ENCODE results near the gene EXOC2. TPM values are rescaled to one million over a fixed set of nuclear protein-coding genes. Genes with fewer than 3 reads are reported as not detected.
"Not testable (repeated sequence)": the region's sequence is repeated elsewhere in the genome, so short reads cannot be mapped to it uniquely, and the experiment has no call there.

The EXOC2 gene
- total RNA-seq, 3 donors from 2014 or later (not counting 1 experiment from before 2014, with no cell fraction given): 22.1 to 30.8 (median 26.5) TPM

DNA sequence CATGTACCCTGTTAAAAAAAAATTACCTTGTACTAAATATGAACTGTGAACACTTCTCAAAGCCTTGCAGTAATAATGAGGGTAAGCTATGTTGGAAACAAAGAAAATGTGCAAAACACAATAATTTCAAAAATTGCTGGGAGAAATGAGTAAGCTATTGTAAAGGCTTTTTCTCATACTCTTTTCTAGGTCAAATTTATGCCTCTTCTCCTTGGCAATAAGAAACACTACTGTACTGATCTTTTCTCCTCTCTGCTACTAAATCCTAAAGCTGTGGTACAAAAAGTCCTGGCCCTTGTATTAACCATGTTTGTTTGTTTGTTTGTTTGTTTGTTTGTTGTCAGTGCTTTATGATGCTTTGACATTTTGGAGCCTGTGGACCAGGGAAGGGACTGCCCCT, 18.5 kb downstream of the EXOC2 start:
- H3K9me3 Mint-ChIP-seq: no peaks in the 10 kb centered on the region
- no peak overlapping the region for H3K27ac ChIP-seq (ENCODE audit: low read length)
- no peak for TF ChIP-seq CTCF (IDR thresholded peaks at IDR 0.05)
- no peaks in the 10 kb centered on the region for H3K27me3 Mint-ChIP-seq (ENCODE audit: low read depth in 2 of 2)
- intact Hi-C loops (cut with micrococcal nuclease): no loop called here
- H3K36me3 Mint-ChIP-seq: no peaks in the 10 kb centered on the region
- H3K4me3 ChIP-seq (ENCODE audit: low read length): no peak overlapping the region
- peak overlapping the region in 1 of 2 donors; percentile 25 for H3K27ac Mint-ChIP-seq
- no peaks in the 10 kb centered on the region for H3K4me1 ChIP-seq (ENCODE audit: control insufficient read depth, insufficient read depth, low read length)
- no peaks in the 10 kb centered on the region for H3K9me3 ChIP-seq (ENCODE audit: control insufficient read depth, insufficient read depth, low read length)
- H3K27me3 ChIP-seq (ENCODE audit: control insufficient read depth, insufficient read depth, low read length): no peaks in the 10 kb centered on the region
- ATAC-seq (no peak), DNase-seq (no peak)
- H3K4me3 Mint-ChIP-seq: no peak overlapping the region
- H3K36me3 ChIP-seq (ENCODE audit: control insufficient read depth, insufficient read depth, low read length): peaks cover 4% of the 10 kb centered on the region
- peaks cover 18 to 25% of the 10 kb centered on the region in 2 donors for H3K4me1 Mint-ChIP-seq

DNA sequence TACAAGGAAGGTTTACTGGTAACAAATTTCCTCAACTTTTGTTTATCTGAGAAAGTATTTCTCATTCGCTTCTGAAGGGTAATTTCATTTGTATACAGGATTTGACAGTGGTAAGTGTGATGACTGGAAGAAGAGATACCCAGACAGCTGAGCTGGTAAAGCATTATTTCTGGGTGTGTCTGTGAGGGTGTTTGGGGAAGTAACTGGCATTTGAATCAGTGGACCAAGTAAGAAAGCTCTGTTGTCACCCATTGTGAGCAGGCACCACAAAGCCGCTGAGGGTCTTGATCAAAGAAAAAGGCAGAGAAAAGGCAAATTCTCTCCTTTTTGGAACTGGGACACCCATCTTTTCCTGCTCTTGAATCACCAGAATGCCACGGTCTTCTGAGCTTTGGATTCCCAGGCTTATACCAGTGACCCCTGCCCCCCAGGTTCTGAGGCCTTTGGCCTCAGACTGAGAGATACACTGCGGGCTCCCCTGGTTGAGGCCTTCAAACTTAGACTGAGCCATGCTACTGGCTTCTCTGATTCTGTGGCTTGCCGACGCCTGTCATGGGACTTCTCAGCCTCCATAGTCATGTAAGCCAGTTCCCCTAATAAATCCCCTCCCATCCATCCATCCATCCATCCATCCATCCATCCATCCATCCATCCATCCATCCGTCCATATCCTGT, 25.5 kb downstream of the EXOC2 start:
- Mint-ChIP-seq H3K27ac (peak overlapping the region in 1 of 2 donors; percentile 15), H3K36me3 (no peaks in the 10 kb centered on the region), H3K9me3 (peaks cover 0 to 2% of the 10 kb centered on the region in 2 donors), H3K4me1 (peaks cover 54 to 65% of the 10 kb centered on the region in 2 donors), H3K27me3 (ENCODE audit: low read depth in 2 of 2) (no peaks in the 10 kb centered on the region), H3K4me3 (no peak overlapping the region)
- no peaks in the 10 kb centered on the region for H3K4me1 ChIP-seq (ENCODE audit: control insufficient read depth, insufficient read depth, low read length)
- H3K9me3 ChIP-seq (ENCODE audit: control insufficient read depth, insufficient read depth, low read length): no peaks in the 10 kb centered on the region
- H3K27me3 ChIP-seq (ENCODE audit: control insufficient read depth, insufficient read depth, low read length): no peaks in the 10 kb centered on the region
- H3K27ac ChIP-seq (ENCODE audit: low read length): no peak overlapping the region
- intact Hi-C loops (cut with micrococcal nuclease): no loop called here
- no peak for DNase-seq
- WGBS (ENCODE audit: insufficient coverage): 85% methylated on average over 7 of the region's 7 CpGs
- no peak for ATAC-seq
- H3K36me3 ChIP-seq (ENCODE audit: control insufficient read depth, insufficient read depth, low read length): peaks cover 5% of the 10 kb centered on the region
- TF ChIP-seq CTCF (IDR thresholded peaks at IDR 0.05): no peak
- H3K4me3 ChIP-seq (ENCODE audit: low read length): no peak overlapping the region

DNA sequence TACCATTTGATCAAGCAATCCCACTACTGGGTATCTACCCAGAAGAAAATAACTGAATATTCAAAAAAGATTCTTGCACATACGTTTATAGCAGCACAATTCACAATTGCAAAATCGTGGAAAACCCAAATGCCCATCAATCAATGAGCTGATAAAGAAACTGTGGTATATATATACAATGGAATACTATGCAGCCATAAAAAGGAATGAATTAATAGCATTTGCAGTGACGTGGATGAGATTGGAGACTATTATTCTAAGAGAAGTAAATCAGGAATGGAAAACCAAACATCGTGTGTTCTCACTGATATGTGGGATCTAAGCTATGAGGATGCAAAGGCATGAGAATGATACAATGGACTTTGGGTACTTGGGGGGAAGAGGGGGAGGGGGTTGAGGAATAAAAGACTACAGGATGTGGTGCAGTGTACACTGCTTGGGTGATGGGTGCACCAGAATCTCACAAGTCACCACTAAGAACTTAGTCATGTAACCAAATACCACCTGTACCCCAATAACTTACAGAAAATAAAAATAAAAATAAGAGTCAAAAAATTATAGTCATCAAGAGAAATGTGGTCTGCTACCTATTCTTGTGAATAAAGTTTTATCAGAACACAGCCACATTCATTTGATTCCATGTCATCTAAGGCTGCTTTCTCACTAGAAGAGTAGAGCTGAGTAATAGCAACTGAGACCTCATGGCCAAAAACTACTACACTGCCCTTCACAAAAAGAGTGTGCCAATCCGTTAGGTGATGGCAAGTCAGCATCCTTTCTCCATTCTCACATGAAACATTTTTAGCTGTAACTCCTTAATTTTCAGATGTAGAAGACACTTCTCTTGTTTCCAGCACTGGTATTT, 27.3 kb downstream of the EXOC2 start:
- Histone ChIP-seq H3K27ac (ENCODE audit: low read length) (no peak overlapping the region), H3K36me3 (ENCODE audit: control insufficient read depth, insufficient read depth, low read length) (peaks cover 5% of the 10 kb centered on the region), H3K4me3 (ENCODE audit: low read length) (no peak overlapping the region), H3K9me3 (ENCODE audit: control insufficient read depth, insufficient read depth, low read length) (no peaks in the 10 kb centered on the region), H3K27me3 (ENCODE audit: control insufficient read depth, insufficient read depth, low read length) (no peaks in the 10 kb centered on the region), H3K4me1 (ENCODE audit: control insufficient read depth, insufficient read depth, low read length) (no peaks in the 10 kb centered on the region)
- ATAC-seq: no peak
- DNase-seq: no peak
- intact Hi-C loops (cut with micrococcal nuclease): no loop called here
- H3K9me3 Mint-ChIP-seq: peaks cover 0 to 2% of the 10 kb centered on the region in 2 donors
- H3K4me1 Mint-ChIP-seq: peaks cover 71 to 77% of the 10 kb centered on the region in 2 donors
- peak overlapping the region in 1 of 2 donors; percentile 15 for H3K27ac Mint-ChIP-seq
- no peak for TF ChIP-seq CTCF (IDR thresholded peaks at IDR 0.05)
- H3K36me3 Mint-ChIP-seq: no peaks in the 10 kb centered on the region
- H3K27me3 Mint-ChIP-seq (ENCODE audit: low read depth in 2 of 2): no peaks in the 10 kb centered on the region
- H3K4me3 Mint-ChIP-seq: no peak overlapping the region
- WGBS (ENCODE audit: insufficient coverage): 100% methylated on average over 4 of the region's 5 CpGs

DNA sequence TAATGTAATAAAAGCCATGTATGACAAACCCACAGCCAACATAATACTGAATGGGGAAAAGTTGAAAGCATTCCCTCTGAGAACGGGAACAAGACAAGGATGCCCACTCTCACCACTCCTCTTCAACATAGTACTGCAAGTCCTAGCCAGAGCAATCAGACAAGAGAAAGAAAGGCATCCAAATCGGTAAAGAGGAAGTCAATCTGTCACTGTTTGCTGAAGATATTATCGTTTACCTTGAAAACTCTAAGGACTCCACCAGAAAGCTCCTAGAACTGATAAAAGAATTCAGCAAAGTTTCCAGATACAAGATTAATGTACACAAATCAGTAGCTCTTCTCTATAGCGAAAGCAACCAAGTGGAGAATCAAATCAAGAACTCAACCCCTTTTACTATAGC, 29.2 kb downstream of the EXOC2 start:
- H3K36me3 Mint-ChIP-seq: not testable (repeated sequence)

More for the DNA sequence above, 29.2 kb downstream of the EXOC2 start:
- H3K4me3 Mint-ChIP-seq; H3K9me3 Mint-ChIP-seq; H3K4me1 ChIP-seq (ENCODE audit: control insufficient read depth, insufficient read depth, low read length); H3K27me3 ChIP-seq (ENCODE audit: control insufficient read depth, insufficient read depth, low read length); H3K27ac Mint-ChIP-seq; H3K36me3 ChIP-seq (ENCODE audit: control insufficient read depth, insufficient read depth, low read length); ATAC-seq; H3K4me3 ChIP-seq (ENCODE audit: low read length); H3K27ac ChIP-seq (ENCODE audit: low read length); H3K27me3 Mint-ChIP-seq (ENCODE audit: low read depth in 2 of 2); DNase-seq; intact Hi-C loops (cut with micrococcal nuclease); H3K9me3 ChIP-seq (ENCODE audit: control insufficient read depth, insufficient read depth, low read length): not testable (repeated sequence)
- WGBS (ENCODE audit: insufficient coverage): 48% methylated on average over 4 of the region's 4 CpGs
- peaks cover 85 to 95% of the 10 kb centered on the region in 2 donors for H3K4me1 Mint-ChIP-seq

All from natural killer cell (primary cell).